ENCODE results near the gene PCDH19. TPM values are rescaled to one million over a fixed set of nuclear protein-coding genes. Genes with fewer than 3 reads are reported as not detected.

PCDH19 gene
- total RNA-seq, 3 donors from 2014 or later: 1.6 to 2.6 (median 1.8) TPM

DNA sequence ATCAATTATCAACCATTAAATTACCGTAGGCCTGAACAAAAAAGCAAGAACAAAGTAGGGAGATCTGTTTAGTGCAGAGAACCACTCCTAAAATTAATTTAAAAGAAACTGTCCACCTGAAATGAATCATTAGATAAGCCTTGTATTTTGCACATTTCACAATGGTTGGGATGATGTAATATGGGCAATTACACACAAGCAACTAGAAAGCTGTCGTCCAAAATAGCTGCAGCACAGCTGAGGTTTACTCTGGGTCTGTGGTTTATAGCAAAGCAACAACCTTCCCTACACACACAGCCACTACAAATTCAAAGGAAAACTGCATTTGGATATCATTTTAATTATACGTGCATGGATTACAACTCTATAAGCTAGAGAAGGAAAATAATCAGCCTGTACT is 28.5 kb downstream of the PCDH19 start:
- H3K9me3 ChIP-seq: no peaks in the 10 kb centered on the region
- intact Hi-C loops (cut with DNase I; ENCODE audit: low total_unique reads): no loop called here
- H3K4me1 ChIP-seq: no peaks in the 10 kb centered on the region
- no peaks in the 10 kb centered on the region for H3K36me3 ChIP-seq
- TF ChIP-seq, protein P1, sequence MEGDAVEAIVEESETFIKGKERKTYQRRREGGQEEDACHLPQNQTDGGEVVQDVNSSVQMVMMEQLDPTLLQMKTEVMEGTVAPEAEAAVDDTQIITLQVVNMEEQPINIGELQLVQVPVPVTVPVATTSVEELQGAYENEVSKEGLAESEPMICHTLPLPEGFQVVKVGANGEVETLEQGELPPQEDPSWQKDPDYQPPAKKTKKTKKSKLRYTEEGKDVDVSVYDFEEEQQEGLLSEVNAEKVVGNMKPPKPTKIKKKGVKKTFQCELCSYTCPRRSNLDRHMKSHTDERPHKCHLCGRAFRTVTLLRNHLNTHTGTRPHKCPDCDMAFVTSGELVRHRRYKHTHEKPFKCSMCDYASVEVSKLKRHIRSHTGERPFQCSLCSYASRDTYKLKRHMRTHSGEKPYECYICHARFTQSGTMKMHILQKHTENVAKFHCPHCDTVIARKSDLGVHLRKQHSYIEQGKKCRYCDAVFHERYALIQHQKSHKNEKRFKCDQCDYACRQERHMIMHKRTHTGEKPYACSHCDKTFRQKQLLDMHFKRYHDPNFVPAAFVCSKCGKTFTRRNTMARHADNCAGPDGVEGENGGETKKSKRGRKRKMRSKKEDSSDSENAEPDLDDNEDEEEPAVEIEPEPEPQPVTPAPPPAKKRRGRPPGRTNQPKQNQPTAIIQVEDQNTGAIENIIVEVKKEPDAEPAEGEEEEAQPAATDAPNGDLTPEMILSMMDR (IDR thresholded peaks at IDR 0.05): no peak
- no peak for TF ChIP-seq POLR2A (IDR thresholded peaks at IDR 0.05)
- DNase-seq (ENCODE audit: low spot score in 2 of 2): no peak
- no peak overlapping the region for H3K27ac ChIP-seq
- H3K4me3 ChIP-seq: no peak overlapping the region
- peaks cover 0 to 49% of the 10 kb centered on the region in 2 donors for H3K27me3 ChIP-seq

DNA sequence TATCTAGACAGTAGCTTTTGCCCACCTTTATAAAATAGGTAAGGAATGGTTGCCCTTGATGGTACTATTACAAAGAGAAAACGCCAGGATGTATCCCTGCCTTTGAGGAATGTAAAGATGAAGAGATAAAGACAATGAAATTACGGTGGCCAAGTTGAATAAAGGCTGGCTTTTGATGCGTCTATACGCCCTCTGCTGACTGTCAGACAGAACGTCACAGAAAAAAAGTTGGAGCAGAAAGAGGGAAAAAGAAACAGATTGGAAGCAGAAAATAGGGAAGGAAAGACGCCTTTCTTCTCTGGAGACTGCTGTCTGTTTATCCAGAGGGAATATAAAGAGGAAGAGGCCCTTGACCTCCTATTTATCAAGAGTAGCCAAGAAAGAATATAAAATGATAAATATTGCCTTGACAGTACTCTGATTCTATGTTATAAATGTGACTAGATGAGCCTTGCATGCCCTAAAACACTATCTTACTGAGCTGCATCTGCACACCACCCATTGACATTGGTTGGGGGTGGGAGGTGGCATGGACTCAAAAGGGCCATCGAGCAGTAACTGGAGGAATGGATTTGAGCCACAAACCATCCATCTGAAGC is 30.6 kb downstream of the PCDH19 start:
- Histone ChIP-seq H3K36me3 (no peaks in the 10 kb centered on the region), H3K27me3 (peaks cover 0 to 58% of the 10 kb centered on the region in 2 donors), H3K4me1 (no peaks in the 10 kb centered on the region), H3K27ac (no peak overlapping the region), H3K9me3 (no peaks in the 10 kb centered on the region), H3K4me3 (no peak overlapping the region)
- TF ChIP-seq, protein P1 (IDR thresholded peaks at IDR 0.05): peak in 1 of 3 donors; percentile 29
- TF ChIP-seq POLR2A (IDR thresholded peaks at IDR 0.05): no peak
- no peak for DNase-seq (ENCODE audit: low spot score in 2 of 2)
- intact Hi-C loops (cut with DNase I; ENCODE audit: low total_unique reads): no loop called here

DNA sequence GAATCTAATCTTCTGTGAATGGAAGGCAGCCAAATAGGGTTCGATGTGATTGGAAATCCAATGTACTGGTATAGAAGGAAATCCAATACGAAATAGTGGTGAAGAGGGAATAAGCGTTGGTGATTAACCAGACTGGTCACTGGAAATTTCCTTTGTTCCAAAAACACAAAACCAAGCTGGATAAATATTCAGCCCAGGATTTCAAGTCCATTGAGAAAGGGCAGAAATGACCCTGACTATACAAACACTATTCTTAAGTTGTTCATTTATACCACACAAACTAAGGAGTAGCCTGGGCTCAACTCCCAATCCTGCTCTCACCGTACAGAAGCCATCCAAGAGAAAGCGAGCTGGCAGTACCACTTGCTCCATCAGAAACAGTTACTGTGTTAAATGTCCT is 32.2 kb downstream of the PCDH19 start:
- Histone ChIP-seq H3K4me3 (no peak overlapping the region), H3K9me3 (no peaks in the 10 kb centered on the region), H3K27ac (no peak overlapping the region), H3K27me3 (peaks cover 0 to 62% of the 10 kb centered on the region in 2 donors), H3K36me3 (no peaks in the 10 kb centered on the region), H3K4me1 (no peaks in the 10 kb centered on the region)
- intact Hi-C loops (cut with DNase I; ENCODE audit: low total_unique reads): no loop called here
- TF ChIP-seq, protein P1 (IDR thresholded peaks at IDR 0.05): no peak
- TF ChIP-seq POLR2A (IDR thresholded peaks at IDR 0.05): no peak
- TF ChIP-seq POLR2AphosphoS5 (IDR thresholded peaks at IDR 0.05): no peak
- no peak for DNase-seq (ENCODE audit: low spot score in 2 of 2)

DNA sequence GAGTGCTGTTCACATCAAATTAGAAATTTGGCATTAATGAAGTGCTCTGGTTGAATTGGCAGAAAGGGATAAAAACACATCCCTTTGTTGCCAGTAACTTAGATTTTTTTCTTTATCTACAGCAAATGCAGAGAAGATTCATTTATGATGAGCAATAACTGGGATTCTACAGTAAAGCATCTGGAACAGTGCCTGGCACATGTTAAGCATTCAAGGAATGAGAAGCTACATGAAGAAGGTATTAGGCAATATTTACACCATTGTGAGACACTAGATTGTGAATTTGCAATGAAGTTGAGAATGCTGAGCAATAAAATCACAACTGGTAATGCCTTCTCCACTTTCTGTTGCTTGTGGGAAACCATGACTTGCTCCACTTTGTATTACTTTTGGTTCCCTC is 33.5 kb downstream of the PCDH19 start:
- TF ChIP-seq POLR2AphosphoS5 (IDR thresholded peaks at IDR 0.05): no peak
- TF ChIP-seq, protein P1 (IDR thresholded peaks at IDR 0.05): no peak
- intact Hi-C loops (cut with DNase I; ENCODE audit: low total_unique reads): no loop called here
- H3K4me3 ChIP-seq: no peak overlapping the region
- no peaks in the 10 kb centered on the region for H3K4me1 ChIP-seq
- no peaks in the 10 kb centered on the region for H3K9me3 ChIP-seq
- no peak overlapping the region for H3K27ac ChIP-seq
- H3K36me3 ChIP-seq: no peaks in the 10 kb centered on the region
- H3K27me3 ChIP-seq: peaks cover 0 to 56% of the 10 kb centered on the region in 2 donors
- no peak for DNase-seq (ENCODE audit: low spot score in 2 of 2)

DNA sequence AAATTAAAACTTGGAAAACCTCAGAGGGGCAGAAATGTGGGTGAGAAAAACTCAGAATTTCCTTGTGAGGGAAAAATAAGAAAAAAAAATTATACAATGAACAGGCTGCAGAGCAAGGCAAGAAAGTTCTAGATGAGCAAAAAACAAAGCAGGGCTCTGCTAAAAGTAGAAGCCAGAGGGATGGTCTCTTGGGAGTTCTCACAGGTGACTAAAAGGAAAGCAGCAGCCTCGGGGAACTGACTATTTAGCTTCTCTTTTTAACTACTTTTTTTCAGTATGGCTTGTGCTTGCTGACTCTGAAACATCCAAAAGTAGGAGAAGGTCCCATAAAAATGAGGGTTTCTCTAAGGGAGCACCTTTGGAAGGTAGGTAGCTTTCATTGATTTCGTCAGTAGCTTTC is 36.4 kb downstream of the PCDH19 start:
- H3K4me3 ChIP-seq: no peak overlapping the region
- H3K4me1 ChIP-seq: no peaks in the 10 kb centered on the region
- intact Hi-C loops (cut with DNase I; ENCODE audit: low total_unique reads): no loop called here
- no peaks in the 10 kb centered on the region for H3K9me3 ChIP-seq
- no peak for TF ChIP-seq POLR2A (IDR thresholded peaks at IDR 0.05)
- TF ChIP-seq POLR2AphosphoS5 (IDR thresholded peaks at IDR 0.05): no peak
- TF ChIP-seq, protein P1 (IDR thresholded peaks at IDR 0.05): no peak
- peaks cover 0 to 56% of the 10 kb centered on the region in 2 donors for H3K27me3 ChIP-seq
- no peak for DNase-seq (ENCODE audit: low spot score in 2 of 2)
- H3K36me3 ChIP-seq: no peaks in the 10 kb centered on the region
- no peak overlapping the region for H3K27ac ChIP-seq

Measured in breast epithelium (tissue), 4 donors.